Fibroblast of skin of left quadriceps (primary cell): ENCODE data around the gene IFNL3.

ENCODE experiments used
- DNase-seq, 2 experiments: peaks; one replicate each; pipeline ENCODE4 v3.0.0-alpha.2; 2013; ENCODE audit warnings: low read depth in 2 of 2

Gene IFNL3

GRCh38 chr19:39193803-39194202 lies 51.0 kb downstream of the IFNL3 start:
- no peak for DNase-seq
